Activated B cell treated with CpG ODN at 0.5 μM for 24 hours (primary cell): ENCODE results near the gene TTC34. TPM values are rescaled to one million over a fixed set of nuclear protein-coding genes. Genes with fewer than 3 reads are reported as not detected.

Source experiments
- ATAC-seq: fragments of 200-7000 bp; cut with Tn5 transposase; one replicate; pipeline ENCODE4 v1.10.0; 2021; ENCODE audit warnings: low read depth, mild to moderate bottlenecking, moderate library complexity
- CTCF ChIA-PET: fragments of 350-600 bp; sonication (Branson Sonifier 250); formaldehyde crosslinking; loops from one replicate; lab custom pipeline; 2021; ENCODE audit warnings: antibody characterized with exemption; lab: Charles Lee
- POLR2A ChIA-PET: fragments of 350-600 bp; sonication (Branson Sonifier 250); formaldehyde crosslinking; loops from one replicate; lab custom pipeline; 2021; ENCODE audit warnings: antibody characterized with exemption; lab: Charles Lee
- DNase-seq: peaks from one replicate; pipeline ENCODE4 v3.0.0; 2022
- H3K27ac Mint-ChIP-seq: one replicate; pipeline ENCODE4 v1.8.0; 2020; ENCODE audit warnings: mixed read lengths
- H3K27me3 Mint-ChIP-seq: one replicate; pipeline ENCODE4 v1.8.0; 2021; ENCODE audit warnings: mixed read lengths
- H3K36me3 Mint-ChIP-seq: one replicate; pipeline ENCODE4 v1.8.0; 2021; ENCODE audit warnings: low read depth, mixed read lengths
- H3K4me1 Mint-ChIP-seq: one replicate; pipeline ENCODE4 v1.8.0; 2021; ENCODE audit warnings: mixed read lengths
- H3K4me3 Mint-ChIP-seq: one replicate; pipeline ENCODE4 v1.8.0; 2020; ENCODE audit warnings: mild to moderate bottlenecking, mixed read lengths
- H3K9me3 Mint-ChIP-seq: one replicate; pipeline ENCODE4 v1.8.0; 2020; ENCODE audit warnings: mixed read lengths
- intact Hi-C: fragments of 100-400 bp; cut with micrococcal nuclease; formaldehyde crosslinking; loops from one replicate; pipeline ENCODE4 v1.15.1; 2024
- total RNA-seq: library from RNA; stranded (reverse); gene quantifications from 2 replicates; pipeline ENCODE4 v1.2.3, GENCODE V29; 2022
- TF ChIP-seq, protein P1 (sequence below): fragments of 200-600 bp; IDR thresholded peaks from one replicate; pipeline ENCODE4 v1.8.0; 2022; ENCODE audit warnings: antibody characterized with exemption, mild to moderate bottlenecking

TTC34 gene
- total RNA-seq, 1 donor from 2014 or later: 4.5 TPM

DNA sequence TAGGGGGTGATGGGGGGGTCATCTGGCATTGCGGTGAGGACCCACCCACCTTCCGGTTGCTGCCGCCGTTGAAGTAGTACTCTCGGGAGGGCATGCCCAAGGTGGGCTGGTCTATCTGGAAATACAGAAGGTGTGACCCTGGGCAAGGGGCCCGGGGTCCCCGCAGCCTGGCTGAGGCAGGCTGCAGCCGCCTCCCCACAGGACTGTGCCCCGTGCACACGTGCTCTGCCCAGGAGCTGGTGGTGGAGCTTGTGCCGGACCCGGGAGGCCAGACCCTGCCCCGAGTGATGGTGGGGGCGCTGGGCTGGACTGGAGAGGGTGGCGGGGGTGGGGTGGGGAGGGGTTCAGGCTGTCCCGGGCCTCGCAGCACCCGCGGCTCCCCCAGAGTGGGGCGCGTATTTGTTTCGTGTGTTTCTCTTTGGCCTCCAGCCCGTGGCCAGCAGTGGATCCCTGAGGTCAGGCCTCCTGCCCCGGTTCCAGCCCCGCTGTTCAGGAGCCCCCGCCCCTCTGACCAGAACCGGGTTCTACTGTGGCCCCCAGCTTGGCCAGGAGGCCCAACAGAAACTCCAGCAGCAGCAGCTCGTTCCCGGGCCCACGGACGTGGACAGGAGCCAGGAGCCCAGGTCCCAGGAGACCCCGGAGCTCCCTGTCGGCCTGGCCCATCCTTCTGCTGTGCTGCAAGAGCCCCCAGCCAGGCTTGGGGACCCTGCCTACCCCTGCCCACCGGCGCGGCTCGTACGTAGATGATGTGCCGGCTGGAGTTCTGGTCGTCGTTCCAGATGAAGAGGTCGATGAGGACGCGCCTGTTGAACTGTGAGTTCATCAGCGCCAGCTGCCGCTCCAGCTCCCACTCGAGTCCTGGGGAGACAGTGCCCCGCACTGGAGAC, 195.7 kb downstream of the TTC34 start:
- ChIA-PET CTCF (no interaction called here), POLR2A (no interaction called here)
- H3K4me3 Mint-ChIP-seq: no peak overlapping the region
- no peaks in the 10 kb centered on the region for H3K9me3 Mint-ChIP-seq
- ATAC-seq (no peak), DNase-seq (no peak)
- no peaks in the 10 kb centered on the region for H3K4me1 Mint-ChIP-seq
- no peaks in the 10 kb centered on the region for H3K36me3 Mint-ChIP-seq
- intact Hi-C loops: no loop called here
- H3K27me3 Mint-ChIP-seq: peaks cover 11% of the 10 kb centered on the region
- TF ChIP-seq, protein P1, sequence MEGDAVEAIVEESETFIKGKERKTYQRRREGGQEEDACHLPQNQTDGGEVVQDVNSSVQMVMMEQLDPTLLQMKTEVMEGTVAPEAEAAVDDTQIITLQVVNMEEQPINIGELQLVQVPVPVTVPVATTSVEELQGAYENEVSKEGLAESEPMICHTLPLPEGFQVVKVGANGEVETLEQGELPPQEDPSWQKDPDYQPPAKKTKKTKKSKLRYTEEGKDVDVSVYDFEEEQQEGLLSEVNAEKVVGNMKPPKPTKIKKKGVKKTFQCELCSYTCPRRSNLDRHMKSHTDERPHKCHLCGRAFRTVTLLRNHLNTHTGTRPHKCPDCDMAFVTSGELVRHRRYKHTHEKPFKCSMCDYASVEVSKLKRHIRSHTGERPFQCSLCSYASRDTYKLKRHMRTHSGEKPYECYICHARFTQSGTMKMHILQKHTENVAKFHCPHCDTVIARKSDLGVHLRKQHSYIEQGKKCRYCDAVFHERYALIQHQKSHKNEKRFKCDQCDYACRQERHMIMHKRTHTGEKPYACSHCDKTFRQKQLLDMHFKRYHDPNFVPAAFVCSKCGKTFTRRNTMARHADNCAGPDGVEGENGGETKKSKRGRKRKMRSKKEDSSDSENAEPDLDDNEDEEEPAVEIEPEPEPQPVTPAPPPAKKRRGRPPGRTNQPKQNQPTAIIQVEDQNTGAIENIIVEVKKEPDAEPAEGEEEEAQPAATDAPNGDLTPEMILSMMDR: no peak
- H3K27ac Mint-ChIP-seq: no peak overlapping the region

DNA sequence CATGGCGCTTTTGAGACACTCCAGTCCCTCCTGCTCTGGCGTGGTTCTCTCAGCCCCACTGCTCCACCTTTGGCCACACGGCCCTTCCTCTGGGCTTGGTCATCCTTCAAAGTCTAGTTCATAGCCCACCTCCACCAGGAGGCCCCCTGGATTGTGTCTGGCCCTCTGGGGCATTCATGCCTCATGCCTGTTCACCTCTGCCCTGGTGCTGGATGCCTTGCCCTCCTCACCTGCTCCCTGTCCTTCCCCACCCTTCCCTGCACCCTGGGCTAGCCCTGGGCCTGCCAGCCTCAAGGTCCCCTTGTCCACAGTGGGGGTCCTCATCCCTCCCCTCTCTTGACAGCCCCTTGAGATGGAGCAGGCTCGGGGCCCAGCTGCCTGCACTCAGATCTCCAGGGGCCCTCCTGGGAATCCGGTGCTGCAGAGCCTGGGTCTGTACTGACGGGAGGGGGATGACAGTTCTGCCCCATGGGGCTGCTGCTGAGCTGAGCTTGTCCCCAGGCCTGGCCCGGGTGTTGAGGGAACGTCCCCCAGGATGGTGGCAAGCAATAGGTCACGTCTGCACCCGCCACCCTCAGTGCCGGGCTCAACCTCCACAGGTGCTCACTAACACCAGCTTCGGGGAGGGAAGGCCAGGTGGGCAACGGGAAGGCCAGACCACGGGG, 196.5 kb downstream of the TTC34 start:
- H3K4me1 Mint-ChIP-seq: no peaks in the 10 kb centered on the region
- ATAC-seq: no peak
- H3K27me3 Mint-ChIP-seq: peaks cover 11% of the 10 kb centered on the region
- no peaks in the 10 kb centered on the region for H3K36me3 Mint-ChIP-seq
- H3K4me3 Mint-ChIP-seq: no peak overlapping the region
- CTCF ChIA-PET: no interaction called here
- POLR2A ChIA-PET: no interaction called here
- TF ChIP-seq, protein P1: no peak
- DNase-seq: peak; percentile 13
- no peak overlapping the region for H3K27ac Mint-ChIP-seq
- H3K9me3 Mint-ChIP-seq: no peaks in the 10 kb centered on the region
- intact Hi-C loops: no loop called here

DNA sequence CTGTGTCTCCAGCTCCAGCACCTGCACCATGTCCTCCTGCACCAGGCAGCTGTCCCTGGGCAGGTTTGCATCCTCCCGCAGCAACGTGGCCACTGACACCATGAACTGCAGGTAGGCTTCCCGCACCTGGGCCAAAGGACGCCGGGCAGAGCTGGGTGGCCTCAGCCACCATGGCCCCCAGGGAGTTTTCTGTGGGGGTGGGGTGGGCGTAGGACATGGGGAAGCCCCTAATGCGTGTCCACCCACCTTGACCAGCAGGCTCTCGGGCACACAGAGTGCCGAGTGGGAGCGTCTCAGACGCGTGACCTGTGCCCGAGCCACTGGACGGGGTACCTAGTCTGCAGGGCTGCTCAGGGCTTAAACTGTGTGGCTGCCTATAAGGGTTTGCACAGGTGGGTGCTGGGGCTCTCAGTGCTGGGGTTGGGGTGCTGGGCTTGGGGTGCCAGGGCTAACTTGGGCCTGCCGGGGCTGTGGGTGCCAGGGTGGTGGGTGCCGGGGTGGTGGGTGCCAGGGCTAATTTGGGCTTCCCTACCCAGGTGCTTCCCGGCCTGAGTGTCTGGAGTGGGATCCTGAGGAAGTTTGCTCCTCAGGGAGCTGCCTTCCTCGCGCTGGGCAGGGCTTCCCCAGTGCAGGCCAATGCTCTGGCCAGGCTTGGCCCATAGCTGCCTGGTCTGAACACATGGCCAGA, 197.2 kb downstream of the TTC34 start:
- no peak overlapping the region for H3K27ac Mint-ChIP-seq
- no peak for DNase-seq
- TF ChIP-seq, protein P1: no peak
- intact Hi-C loops: no loop called here
- peaks cover 11% of the 10 kb centered on the region for H3K27me3 Mint-ChIP-seq
- H3K9me3 Mint-ChIP-seq: no peaks in the 10 kb centered on the region
- no peak for ATAC-seq
- ChIA-PET CTCF (no interaction called here), POLR2A (no interaction called here)
- no peaks in the 10 kb centered on the region for H3K4me1 Mint-ChIP-seq
- H3K36me3 Mint-ChIP-seq: no peaks in the 10 kb centered on the region
- H3K4me3 Mint-ChIP-seq: no peak overlapping the region

DNA sequence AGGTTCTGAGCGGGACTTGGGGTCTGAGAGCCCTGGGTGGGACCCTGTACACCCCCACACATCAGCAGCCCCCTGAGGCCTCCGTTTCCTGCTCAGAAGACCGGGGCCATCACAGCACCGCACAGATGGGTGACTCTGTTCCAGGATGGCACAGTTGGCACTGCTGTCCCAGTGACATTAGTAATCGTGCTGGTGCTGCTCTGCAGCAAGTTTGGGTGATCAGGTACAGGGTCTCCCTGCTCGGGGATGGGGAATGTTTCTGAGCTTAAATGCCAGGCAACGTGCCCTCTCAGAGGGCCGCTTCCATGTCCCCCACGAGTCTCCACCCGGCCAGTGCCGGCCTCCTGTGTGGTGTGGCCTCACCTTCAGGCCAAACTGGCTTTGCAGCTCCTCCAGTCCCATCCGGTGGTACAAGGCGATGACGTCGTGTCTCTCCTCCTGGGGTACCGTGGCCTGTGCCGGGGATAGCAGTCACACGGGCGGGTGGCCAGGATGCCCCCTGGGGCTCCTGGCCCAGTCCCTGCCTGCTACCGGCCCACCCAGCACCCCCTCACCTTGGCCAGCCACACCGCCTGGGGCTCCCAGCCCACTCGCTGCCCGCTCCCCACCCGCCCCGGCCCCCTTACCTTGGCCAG, 197.9 kb downstream of the TTC34 start:
- ChIA-PET POLR2A (no interaction called here), CTCF (no interaction called here)
- DNase-seq: no peak
- H3K9me3 Mint-ChIP-seq: peaks cover 1% of the 10 kb centered on the region
- intact Hi-C loops: no loop called here
- TF ChIP-seq, protein P1: no peak
- no peaks in the 10 kb centered on the region for H3K36me3 Mint-ChIP-seq
- H3K4me3 Mint-ChIP-seq: no peak overlapping the region
- no peak for ATAC-seq
- no peaks in the 10 kb centered on the region for H3K4me1 Mint-ChIP-seq
- peaks cover 12% of the 10 kb centered on the region for H3K27me3 Mint-ChIP-seq
- H3K27ac Mint-ChIP-seq: no peak overlapping the region
